OCI-LY1 (cell line): Measurements from ENCODE around the gene MCM10.

ENCODE experiments used
- EZH2 ChIP-seq: fragments of 200-600 bp; sonication (generic), shearing (Covaris generic); IDR thresholded peaks from 2 replicates; pipeline ENCODE4 v1.8.0; 2017; ENCODE audit warnings: borderline replicate concordance, mixed run types, mild to moderate bottlenecking, antibody characterized with exemption, low read length, moderate library complexity, mixed read lengths
- TF ChIP-seq, protein P1 (sequence below): fragments of 200-600 bp; sonication (generic), shearing (Covaris generic); IDR thresholded peaks from 2 replicates; pipeline ENCODE4 v1.5.1; 2017; ENCODE audit warnings: mild to moderate bottlenecking, antibody characterized with exemption, low read length, moderate library complexity, mixed read lengths

- TF ChIP-seq, protein P1, sequence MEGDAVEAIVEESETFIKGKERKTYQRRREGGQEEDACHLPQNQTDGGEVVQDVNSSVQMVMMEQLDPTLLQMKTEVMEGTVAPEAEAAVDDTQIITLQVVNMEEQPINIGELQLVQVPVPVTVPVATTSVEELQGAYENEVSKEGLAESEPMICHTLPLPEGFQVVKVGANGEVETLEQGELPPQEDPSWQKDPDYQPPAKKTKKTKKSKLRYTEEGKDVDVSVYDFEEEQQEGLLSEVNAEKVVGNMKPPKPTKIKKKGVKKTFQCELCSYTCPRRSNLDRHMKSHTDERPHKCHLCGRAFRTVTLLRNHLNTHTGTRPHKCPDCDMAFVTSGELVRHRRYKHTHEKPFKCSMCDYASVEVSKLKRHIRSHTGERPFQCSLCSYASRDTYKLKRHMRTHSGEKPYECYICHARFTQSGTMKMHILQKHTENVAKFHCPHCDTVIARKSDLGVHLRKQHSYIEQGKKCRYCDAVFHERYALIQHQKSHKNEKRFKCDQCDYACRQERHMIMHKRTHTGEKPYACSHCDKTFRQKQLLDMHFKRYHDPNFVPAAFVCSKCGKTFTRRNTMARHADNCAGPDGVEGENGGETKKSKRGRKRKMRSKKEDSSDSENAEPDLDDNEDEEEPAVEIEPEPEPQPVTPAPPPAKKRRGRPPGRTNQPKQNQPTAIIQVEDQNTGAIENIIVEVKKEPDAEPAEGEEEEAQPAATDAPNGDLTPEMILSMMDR = no peak
- no peak for TF ChIP-seq EZH2
Measured at GRCh38 chr10:13190816-13191215, 29.5 kb downstream of the MCM10 start.
